Measurements from ENCODE around the gene SSBP2. TPM values are rescaled to one million over a fixed set of nuclear protein-coding genes. Genes with fewer than 3 reads are reported as not detected.

The SSBP2 gene
- total and polyA plus RNA-seq, 7 donors, result 9.9 to 89.2 (median 68.7) TPM

GRCh38 chr5:81400375-81400774, 350.5 kb downstream of the SSBP2 start:
- intact Hi-C loops (cut with DNase I), result no loop called here
- no peaks in the 10 kb centered on the region for H3K36me3 ChIP-seq
- no peak overlapping the region for H3K4me3 ChIP-seq
- TF ChIP-seq CTCF (IDR thresholded peaks at IDR 0.05) (no peak), POLR2A (IDR thresholded peaks at IDR 0.05) (no peak), EP300 (IDR thresholded peaks at IDR 0.05) (no peak), POLR2AphosphoS5 (IDR thresholded peaks at IDR 0.05) (no peak)
- peaks cover 0 to under 1% (median 0%) of the 10 kb centered on the region in 4 donors for H3K9me3 ChIP-seq
- 52 to 83% methylated on average over 2 of the region's 2 CpGs for WGBS, 2 donors
- no peak overlapping the region for H3K27ac ChIP-seq
- DNase-seq, result no peak
- H3K27me3 ChIP-seq, result no peaks in the 10 kb centered on the region
- no peaks in the 10 kb centered on the region for H3K4me1 ChIP-seq

GRCh38 chr5:81398741-81399140, 352.2 kb downstream of the SSBP2 start:
- no peak for DNase-seq
- WGBS, 2 donors, result 60 to 65% methylated on average over 4 of the region's 4 CpGs
- no peaks in the 10 kb centered on the region for H3K36me3 ChIP-seq
- H3K4me1 ChIP-seq, result peaks cover 0 to 9% (median 7%) of the 10 kb centered on the region in 4 donors
- intact Hi-C loops (cut with DNase I), result no loop called here
- H3K9me3 ChIP-seq, result peaks cover 0 to 5% (median 0%) of the 10 kb centered on the region in 4 donors
- no peak overlapping the region for H3K4me3 ChIP-seq
- no peak overlapping the region for H3K27ac ChIP-seq
- TF ChIP-seq POLR2AphosphoS5 (IDR thresholded peaks at IDR 0.05) (peak in 1 of 4 donors; percentile 10), CTCF (IDR thresholded peaks at IDR 0.05) (no peak)
- peaks cover 0 to 16% (median 10%) of the 10 kb centered on the region in 3 donors for H3K27me3 ChIP-seq

GRCh38 chr5:81397176-81397575, 353.7 kb downstream of the SSBP2 start:
- Histone ChIP-seq H3K4me3 (no peak overlapping the region), H3K9me3 (peaks cover 0 to 5% (median 0%) of the 10 kb centered on the region in 4 donors), H3K4me1 (peaks cover 0 to 15% (median 11%) of the 10 kb centered on the region in 4 donors), H3K27me3 (peaks cover 0 to 31% (median 23%) of the 10 kb centered on the region in 3 donors), H3K27ac (no peak overlapping the region), H3K36me3 (no peaks in the 10 kb centered on the region)
- 27 to 36% methylated on average over 3 of the region's 3 CpGs for WGBS, 2 donors
- DNase-seq, result no peak
- intact Hi-C loops (cut with DNase I), result no loop called here
- TF ChIP-seq POLR2AphosphoS5 (IDR thresholded peaks at IDR 0.05) (peak in 1 of 4 donors; percentile 18), POLR2A (IDR thresholded peaks at IDR 0.05) (no peak)

GRCh38 chr5:81395262-81395661, 355.6 kb downstream of the SSBP2 start:
- intact Hi-C loops (cut with DNase I), result no loop called here
- Histone ChIP-seq H3K4me1 (peaks cover 0 to 15% (median 11%) of the 10 kb centered on the region in 4 donors), H3K27me3 (peaks cover 0 to 50% (median 38%) of the 10 kb centered on the region in 3 donors), H3K9me3 (peaks cover 0 to 5% (median 0%) of the 10 kb centered on the region in 4 donors), H3K36me3 (no peaks in the 10 kb centered on the region), H3K27ac (no peak overlapping the region), H3K4me3 (no peak overlapping the region)
- no peak for DNase-seq
- 82 to 86% methylated on average over 3 of the region's 3 CpGs for WGBS, 2 donors
- TF ChIP-seq POLR2A (IDR thresholded peaks at IDR 0.05), result no peak
- no peak for TF ChIP-seq POLR2AphosphoS5 (IDR thresholded peaks at IDR 0.05)
- TF ChIP-seq CTCF (IDR thresholded peaks at IDR 0.05), result no peak
- TF ChIP-seq EP300 (IDR thresholded peaks at IDR 0.05), result no peak

GRCh38 chr5:81393783-81394718, 356.8 kb downstream of the SSBP2 start, which contains the start of gene ACOT12:
Gene ACOT12 (minus strand): TSS chr5:81394134. CDS start chr5:81394114, 20 bp downstream.
- H3K27me3 ChIP-seq, result peaks cover 0 to 61% (median 38%) of the 10 kb centered on the region in 3 donors
- H3K4me1 ChIP-seq, result peaks cover 0 to 15% (median 11%) of the 10 kb centered on the region in 4 donors
- peak within 1 kb of the TSS in 3 of 4 donors; percentile 44 to 49 (median 48) for H3K4me3 ChIP-seq
- WGBS, 2 donors, result 4 to 6% methylated on average over 77 of the region's 77 CpGs
- DNase-seq, result peak; percentile 61
- H3K9me3 ChIP-seq, result peaks cover 0 to 5% (median 0%) of the 10 kb centered on the region in 4 donors
- intact Hi-C loops (cut with DNase I), result no loop called here
- H3K27ac ChIP-seq, result no peak within 1 kb of the TSS
- no peaks in the 10 kb centered on the region for H3K36me3 ChIP-seq
- TF ChIP-seq EP300 (IDR thresholded peaks at IDR 0.05) (no peak), POLR2AphosphoS5 (IDR thresholded peaks at IDR 0.05) (no peak), CTCF (IDR thresholded peaks at IDR 0.05) (no peak), POLR2A (IDR thresholded peaks at IDR 0.05) (no peak)
